Measurements from ENCODE around the gene ZMAT1. TPM values are rescaled to one million over a fixed set of nuclear protein-coding genes. Genes with fewer than 3 reads are reported as not detected.

Gene ZMAT1
- total and polyA plus RNA-seq, 2 donors (not counting 1 experiment from before 2014, with no cell fraction given), result 20.6 to 38.4 TPM

- DNase-seq (no peak), ATAC-seq (ENCODE audit: low read depth) (no peak)
- Histone ChIP-seq H3K79me2 (ENCODE audit: control insufficient read depth, insufficient read depth, low read length) (no peaks in the 10 kb centered on the region), H3K4me3 (ENCODE audit: control extremely low read depth in 1 of 5, extremely low read depth in 1 of 5, insufficient read depth in 1 of 5, low read depth in 2 of 5, low read length in 4 of 5) (no peak overlapping the region), H3K36me3 (replicated peaks in 1 of 2; ENCODE audit: control extremely low read depth in 1 of 2, control insufficient read depth in 1 of 2, extremely low read depth in 1 of 2, insufficient read depth in 2 of 2, low read length in 1 of 2) (no peaks in the 10 kb centered on the region), H3K9ac (ENCODE audit: low read length) (no peak overlapping the region), H2AFZ (ENCODE audit: insufficient read depth, low read depth, low read length, poor library complexity, severe bottlenecking) (no peak overlapping the region), H3K4me1 (ENCODE audit: control insufficient read depth in 2 of 2, insufficient read depth in 2 of 2, low read length in 2 of 2) (no peaks in the 10 kb centered on the region), H3K27me3 (replicated peaks in 1 of 4; ENCODE audit: control extremely low read depth in 1 of 4, control insufficient read depth in 3 of 4, insufficient read depth in 4 of 4, low read length in 3 of 4) (no peaks in the 10 kb centered on the region), H3K9me3 (ENCODE audit: control extremely low read depth in 1 of 3, control insufficient read depth in 2 of 3, insufficient read depth in 1 of 3, low read length in 2 of 3) (no peaks in the 10 kb centered on the region), H3K27ac (ENCODE audit: low read length in 2 of 2) (no peak overlapping the region), H3K4me2 (replicated peaks; ENCODE audit: low read depth, low read length, poor library complexity, severe bottlenecking) (no peak overlapping the region), H4K20me1 (ENCODE audit: control insufficient read depth, insufficient read depth, low read length, poor library complexity, severe bottlenecking) (no peaks in the 10 kb centered on the region)
- H3K27ac Mint-ChIP-seq, result no peak overlapping the region
- no peaks in the 10 kb centered on the region for H3K4me1 Mint-ChIP-seq
- ChIA-PET CTCF (no interaction called here), POLR2A (no interaction called here)
- intact Hi-C loops (cut with micrococcal nuclease), result no loop called here
- TF ChIP-seq CTCF (IDR thresholded peaks at IDR 0.05) (no peak), EZH2 (IDR thresholded peaks at IDR 0.05; ENCODE audit: borderline replicate concordance, insufficient read depth, low read depth, low read length, poor library complexity, severe bottlenecking) (no peak)
- peaks cover 2% of the 10 kb centered on the region for H3K9me3 Mint-ChIP-seq (ENCODE audit: insufficient read depth)
- WGBS (ENCODE audit: insufficient coverage), result no CpG with 5 or more reads among the region's 1 CpG
- H3K27me3 Mint-ChIP-seq, result peaks cover 12% of the 10 kb centered on the region
- no peak overlapping the region for H3K4me3 Mint-ChIP-seq
Measured at GRCh38 chrX:101958139-101958538, 26.3 kb upstream of the ZMAT1 start.

- DNase-seq, result no peak
- no peaks in the 10 kb centered on the region for H3K27me3 ChIP-seq (replicated peaks in 1 of 4; ENCODE audit: control extremely low read depth in 1 of 4, control insufficient read depth in 3 of 4, insufficient read depth in 4 of 4, low read length in 3 of 4)
- no peaks in the 10 kb centered on the region for H3K79me2 ChIP-seq (ENCODE audit: control insufficient read depth, insufficient read depth, low read length)
- no peaks in the 10 kb centered on the region for H4K20me1 ChIP-seq (ENCODE audit: control insufficient read depth, insufficient read depth, low read length, poor library complexity, severe bottlenecking)
- H3K4me1 Mint-ChIP-seq, result no peaks in the 10 kb centered on the region
- H3K9me3 Mint-ChIP-seq (ENCODE audit: insufficient read depth), result peaks cover 2% of the 10 kb centered on the region
- H3K36me3 ChIP-seq (replicated peaks in 1 of 2; ENCODE audit: control extremely low read depth in 1 of 2, control insufficient read depth in 1 of 2, extremely low read depth in 1 of 2, insufficient read depth in 2 of 2, low read length in 1 of 2), result no peaks in the 10 kb centered on the region
- POLR2A ChIA-PET, result no interaction called here
- no CpG with 5 or more reads among the region's 1 CpG for WGBS (ENCODE audit: insufficient coverage)
- no peaks in the 10 kb centered on the region for H3K9me3 ChIP-seq (ENCODE audit: control extremely low read depth in 1 of 3, control insufficient read depth in 2 of 3, insufficient read depth in 1 of 3, low read length in 2 of 3)
- intact Hi-C loops (cut with micrococcal nuclease), result no loop called here
- H3K4me1 ChIP-seq (ENCODE audit: control insufficient read depth in 2 of 2, insufficient read depth in 2 of 2, low read length in 2 of 2), result no peaks in the 10 kb centered on the region
- H3K27ac Mint-ChIP-seq, result no peak overlapping the region
- peaks cover 17% of the 10 kb centered on the region for H3K27me3 Mint-ChIP-seq
- CTCF ChIA-PET, result no interaction called here
- H3K4me2 ChIP-seq (replicated peaks; ENCODE audit: low read depth, low read length, poor library complexity, severe bottlenecking), result no peak overlapping the region
- ATAC-seq (ENCODE audit: low read depth), result no peak
- no peak overlapping the region for H3K27ac ChIP-seq (ENCODE audit: low read length in 2 of 2)
- H3K4me3 Mint-ChIP-seq, result no peak overlapping the region
- H3K4me3 ChIP-seq (ENCODE audit: control extremely low read depth in 1 of 5, extremely low read depth in 1 of 5, insufficient read depth in 1 of 5, low read depth in 2 of 5, low read length in 4 of 5), result no peak overlapping the region
- H3K9ac ChIP-seq (ENCODE audit: low read length), result no peak overlapping the region
- H2AFZ ChIP-seq (ENCODE audit: insufficient read depth, low read depth, low read length, poor library complexity, severe bottlenecking), result no peak overlapping the region
- no peak for TF ChIP-seq EZH2 (IDR thresholded peaks at IDR 0.05; ENCODE audit: borderline replicate concordance, insufficient read depth, low read depth, low read length, poor library complexity, severe bottlenecking)
- TF ChIP-seq CTCF (IDR thresholded peaks at IDR 0.05), result no peak
Measured at GRCh38 chrX:101957174-101957573, 25.3 kb upstream of the ZMAT1 start.
